NB4 (cell line): ENCODE results near the gene CLEC20A.

ENCODE experiments used
- DNase-seq: peaks from one replicate; pipeline ENCODE4 v3.0.0; 2010; ENCODE audit warnings: low read depth
- H3K4me3 ChIP-seq: one replicate; pipeline ENCODE4 v1.5.1; 2011; ENCODE audit warnings: mild to moderate bottlenecking, low read depth, low read length, moderate library complexity
- MYC ChIP-seq: IDR thresholded peaks from 2 replicates; pipeline ENCODE4 v1.6.1; 2011; ENCODE audit warnings: low read depth, low read length
- POLR2A ChIP-seq: IDR thresholded peaks from 2 replicates; pipeline ENCODE4 v1.6.1; 2011; ENCODE audit warnings: mild to moderate bottlenecking; ENCODE audit not compliant: insufficient read length; ENCODE audit errors: extremely low read depth
- TF ChIP-seq, protein P1 (sequence below): IDR thresholded peaks from 2 replicates; pipeline ENCODE4 v1.6.1; 2011; ENCODE audit warnings: low read depth, low read length
- TF ChIP-seq, protein P2 (sequence below): IDR thresholded peaks from one replicate; pipeline ENCODE4 v1.5.1; 2012; ENCODE audit warnings: low read depth, low read length

The CLEC20A gene

DNA sequence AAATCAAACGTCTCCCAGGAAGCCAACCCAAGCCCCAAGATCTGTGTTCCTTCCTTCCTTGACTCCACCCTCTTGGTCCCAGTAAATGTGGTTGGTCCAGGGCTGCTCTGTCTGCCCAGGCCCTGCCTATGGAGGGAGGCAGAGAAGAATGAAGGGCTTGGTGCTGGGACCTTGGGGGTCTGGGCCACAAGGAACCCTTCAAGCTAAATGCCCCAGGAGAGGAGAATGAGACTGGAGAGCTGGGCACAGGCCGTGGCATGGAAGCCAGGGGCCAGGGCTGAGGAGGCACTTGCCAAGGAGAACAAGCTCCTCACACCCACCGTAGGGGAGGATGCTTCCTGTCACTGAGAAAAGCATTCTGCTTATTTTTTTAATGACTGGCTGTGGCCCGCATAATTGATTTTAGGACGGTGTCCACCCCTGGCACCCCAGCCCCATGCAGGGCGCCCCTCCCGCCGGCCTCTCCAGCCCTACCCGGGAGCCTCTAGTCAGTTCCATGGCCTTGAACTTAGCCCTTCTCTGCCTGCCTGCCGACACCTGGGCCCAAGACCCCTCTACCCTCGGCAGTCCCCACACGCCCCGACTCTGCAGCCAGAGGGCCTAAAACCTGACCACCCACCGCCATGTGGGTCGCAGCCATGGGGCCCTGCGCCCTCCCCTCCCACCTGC, 889 bp downstream of the CLEC20A start:
- DNase-seq: no peak
- TF ChIP-seq MYC (no peak), POLR2A (no peak)
- TF ChIP-seq, protein P1, sequence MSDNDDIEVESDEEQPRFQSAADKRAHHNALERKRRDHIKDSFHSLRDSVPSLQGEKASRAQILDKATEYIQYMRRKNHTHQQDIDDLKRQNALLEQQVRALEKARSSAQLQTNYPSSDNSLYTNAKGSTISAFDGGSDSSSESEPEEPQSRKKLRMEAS: no peak
- TF ChIP-seq, protein P2, sequence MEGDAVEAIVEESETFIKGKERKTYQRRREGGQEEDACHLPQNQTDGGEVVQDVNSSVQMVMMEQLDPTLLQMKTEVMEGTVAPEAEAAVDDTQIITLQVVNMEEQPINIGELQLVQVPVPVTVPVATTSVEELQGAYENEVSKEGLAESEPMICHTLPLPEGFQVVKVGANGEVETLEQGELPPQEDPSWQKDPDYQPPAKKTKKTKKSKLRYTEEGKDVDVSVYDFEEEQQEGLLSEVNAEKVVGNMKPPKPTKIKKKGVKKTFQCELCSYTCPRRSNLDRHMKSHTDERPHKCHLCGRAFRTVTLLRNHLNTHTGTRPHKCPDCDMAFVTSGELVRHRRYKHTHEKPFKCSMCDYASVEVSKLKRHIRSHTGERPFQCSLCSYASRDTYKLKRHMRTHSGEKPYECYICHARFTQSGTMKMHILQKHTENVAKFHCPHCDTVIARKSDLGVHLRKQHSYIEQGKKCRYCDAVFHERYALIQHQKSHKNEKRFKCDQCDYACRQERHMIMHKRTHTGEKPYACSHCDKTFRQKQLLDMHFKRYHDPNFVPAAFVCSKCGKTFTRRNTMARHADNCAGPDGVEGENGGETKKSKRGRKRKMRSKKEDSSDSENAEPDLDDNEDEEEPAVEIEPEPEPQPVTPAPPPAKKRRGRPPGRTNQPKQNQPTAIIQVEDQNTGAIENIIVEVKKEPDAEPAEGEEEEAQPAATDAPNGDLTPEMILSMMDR: no peak
- no peak overlapping the region for H3K4me3 ChIP-seq

DNA sequence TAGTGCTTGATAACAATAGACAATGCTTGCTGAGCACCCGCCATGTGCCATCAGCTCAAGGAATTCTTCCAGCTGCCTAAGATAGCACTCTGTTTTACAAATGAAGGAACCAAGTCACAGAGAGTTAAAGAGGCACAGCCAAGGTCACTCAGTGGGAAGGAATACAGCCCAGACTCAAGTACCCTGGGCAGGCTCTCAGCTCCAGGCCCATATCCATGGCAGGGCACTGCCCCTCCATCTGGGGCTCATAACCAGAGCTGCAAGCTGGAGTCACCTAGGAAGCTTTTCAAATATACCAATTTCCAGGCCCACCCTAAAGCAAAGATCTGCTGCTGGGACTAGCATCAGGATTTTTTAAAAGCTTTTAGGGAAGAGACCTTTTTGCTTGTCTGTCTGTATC, 1.6 kb downstream of the CLEC20A start:
- H3K4me3 ChIP-seq: no peak overlapping the region
- no peak for DNase-seq
- no peak for TF ChIP-seq MYC

DNA sequence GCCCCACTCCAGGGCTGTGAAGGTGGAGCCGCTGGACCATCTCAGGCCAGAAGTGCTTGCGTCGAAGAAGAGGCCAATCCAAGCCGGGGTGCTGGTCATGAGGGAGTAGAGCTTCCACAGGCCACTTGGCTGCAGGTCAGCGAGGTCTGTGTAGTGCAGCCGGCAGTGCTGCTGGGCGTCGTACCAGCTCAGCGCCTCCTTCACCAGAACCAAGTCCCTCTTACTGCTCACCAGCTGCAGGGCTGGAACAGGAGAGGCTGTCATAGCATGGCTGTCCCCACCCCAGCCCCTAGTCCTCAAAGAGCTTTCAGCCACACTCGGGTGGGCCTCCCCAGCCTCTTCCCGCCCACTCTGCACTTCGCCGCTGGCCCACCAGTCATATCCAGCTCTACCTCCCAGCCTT, 2.2 kb downstream of the CLEC20A start:
- no peak overlapping the region for H3K4me3 ChIP-seq
- TF ChIP-seq MYC (no peak), POLR2A (no peak)
- TF ChIP-seq, protein P1: no peak
- TF ChIP-seq, protein P2: no peak
- DNase-seq: no peak

DNA sequence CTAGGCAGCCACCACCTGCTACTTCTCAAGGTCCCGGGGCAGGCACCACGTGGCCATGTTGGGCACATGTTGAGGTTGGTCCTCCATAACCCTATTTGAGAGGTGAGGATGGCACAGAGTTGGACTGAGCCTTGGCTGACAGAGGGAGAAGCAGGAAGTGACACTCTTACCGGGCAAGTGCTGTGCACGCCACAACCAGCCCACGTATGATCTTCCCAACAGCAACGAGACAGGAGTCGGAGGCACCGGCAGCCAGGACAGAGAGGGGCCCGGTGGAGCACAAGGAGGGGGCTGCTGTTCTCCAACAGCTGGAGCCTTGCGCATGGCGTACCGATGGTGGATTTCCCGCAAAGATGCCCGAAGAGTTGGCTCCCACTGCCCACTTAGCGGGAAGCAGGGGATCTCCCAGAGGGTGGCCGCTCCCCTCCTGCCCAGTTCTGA, 3.4 kb downstream of the CLEC20A start:
- TF ChIP-seq, protein P2: no peak
- TF ChIP-seq MYC (no peak), POLR2A (no peak)
- TF ChIP-seq, protein P1: no peak
- DNase-seq: no peak
- H3K4me3 ChIP-seq: no peak overlapping the region

DNA sequence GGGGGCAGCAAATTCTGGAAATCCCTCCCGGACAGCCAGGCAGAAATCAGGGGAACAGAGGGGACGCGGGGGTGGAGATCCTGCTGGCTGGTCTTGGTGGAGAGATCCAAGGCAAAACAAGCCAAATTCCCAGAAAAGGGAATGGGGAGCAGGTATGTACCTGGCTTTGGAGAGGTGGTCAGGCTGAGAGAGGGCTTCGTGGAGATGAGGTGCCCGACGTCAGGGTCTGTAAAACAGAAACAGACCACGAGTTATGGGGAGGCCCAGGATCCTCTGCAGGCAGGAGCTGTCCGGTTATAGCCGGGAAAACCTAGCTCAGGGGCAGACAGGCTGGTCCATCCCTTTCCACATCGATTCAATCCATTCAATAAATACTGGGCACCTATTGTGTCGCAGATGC, 4.4 kb downstream of the CLEC20A start:
- TF ChIP-seq POLR2A (no peak), MYC (no peak)
- TF ChIP-seq, protein P2: no peak
- TF ChIP-seq, protein P1: no peak
- no peak overlapping the region for H3K4me3 ChIP-seq
- DNase-seq: no peak

GRCh38 chr1:178491721-178492120, 5.0 kb downstream of the CLEC20A start:
- DNase-seq: no peak
- no peak overlapping the region for H3K4me3 ChIP-seq
- TF ChIP-seq, protein P2: no peak
- TF ChIP-seq, protein P1: no peak
- no peak for TF ChIP-seq POLR2A
- TF ChIP-seq MYC: no peak
